Activated CD8-positive, alpha-beta memory T cell treated with anti-CD3 and anti-CD28 coated beads for 24 hours (primary cell): ENCODE results near the gene SHROOM4.
A peak's percentile ranks its signal among the peaks of the same experiment; 100 is the strongest.

Source experiments
- DNase-seq: peaks from one replicate; pipeline ENCODE4 v3.0.0-alpha.2; 2020

SHROOM4 gene

DNA sequence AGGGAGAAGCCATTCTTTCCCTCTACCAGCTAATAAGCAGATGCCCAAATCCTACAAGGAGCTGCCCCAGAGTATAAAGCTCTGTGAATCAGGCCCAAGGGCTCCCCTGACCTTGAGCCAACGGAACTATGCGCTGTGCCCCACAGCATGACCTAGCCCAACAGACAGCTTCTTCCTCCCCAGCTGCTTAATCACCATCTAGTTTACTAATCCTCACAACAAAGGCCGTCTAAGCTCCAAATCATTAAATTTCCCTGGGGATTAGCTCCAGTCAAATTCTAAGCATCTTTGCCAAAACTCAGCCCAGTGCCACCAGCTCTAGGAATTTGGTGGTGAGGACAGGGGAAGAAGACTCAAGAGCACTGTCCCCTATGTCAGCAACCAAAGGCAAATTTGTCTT lies 113.1 kb downstream of the SHROOM4 start:
- no peak for DNase-seq

DNA sequence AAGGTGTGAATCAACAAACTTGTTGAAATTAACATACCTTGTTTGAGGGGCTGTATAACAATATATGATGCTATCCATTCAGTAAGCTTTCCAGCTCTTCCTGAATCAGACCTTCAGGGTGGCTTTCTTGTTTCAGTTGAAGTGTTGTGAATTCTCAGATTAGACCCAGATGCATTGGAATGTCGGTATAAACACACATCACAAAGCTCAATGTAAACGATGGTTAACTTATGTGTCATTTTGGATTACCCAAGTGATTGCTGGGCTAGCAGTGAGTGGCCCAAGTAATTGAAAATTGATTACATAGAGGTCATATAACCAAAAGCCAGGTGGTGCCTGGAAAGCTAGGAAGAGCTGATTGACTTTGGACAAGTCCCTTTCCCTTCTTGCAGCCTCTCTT lies 115.0 kb downstream of the SHROOM4 start:
- DNase-seq = no peak

DNA sequence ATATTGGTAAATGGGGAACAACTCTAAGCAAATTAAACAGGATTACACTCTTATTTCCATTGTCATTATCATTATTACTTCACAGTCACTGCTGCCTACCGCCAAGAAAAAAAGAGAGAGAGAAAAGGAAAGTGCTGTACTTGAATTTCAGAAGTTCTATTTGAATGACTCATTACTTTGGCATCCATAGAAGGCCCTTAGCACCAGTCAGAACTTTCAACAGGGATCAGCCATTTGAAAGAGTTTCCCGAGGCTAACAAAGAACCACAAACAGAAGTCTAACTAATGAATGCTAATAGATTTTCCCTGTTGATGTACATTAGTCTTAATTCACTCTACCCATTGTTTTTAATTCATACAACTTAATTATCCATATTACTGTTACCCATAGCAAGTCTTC lies 116.3 kb downstream of the SHROOM4 start:
- DNase-seq = no peak

DNA sequence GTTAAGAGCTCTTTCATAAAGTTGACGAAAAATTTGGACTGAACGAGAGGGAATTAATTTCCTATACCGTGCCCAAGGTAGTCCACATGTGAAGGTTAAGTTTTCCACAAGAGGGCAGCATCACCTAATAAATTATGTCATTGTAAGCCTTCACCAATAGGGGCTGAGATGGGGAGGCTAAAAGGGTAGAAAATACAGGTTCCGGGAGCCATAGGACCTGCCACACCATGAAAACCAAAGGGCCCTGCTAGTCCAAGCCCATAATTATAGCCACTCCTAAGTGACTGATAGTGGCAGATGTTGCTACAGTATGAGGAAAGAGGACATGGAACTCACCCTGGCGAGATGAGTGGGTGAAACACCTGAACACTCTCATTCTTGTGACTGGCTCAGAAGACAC lies 122.2 kb downstream of the SHROOM4 start:
- DNase-seq = peak; percentile 55

DNA sequence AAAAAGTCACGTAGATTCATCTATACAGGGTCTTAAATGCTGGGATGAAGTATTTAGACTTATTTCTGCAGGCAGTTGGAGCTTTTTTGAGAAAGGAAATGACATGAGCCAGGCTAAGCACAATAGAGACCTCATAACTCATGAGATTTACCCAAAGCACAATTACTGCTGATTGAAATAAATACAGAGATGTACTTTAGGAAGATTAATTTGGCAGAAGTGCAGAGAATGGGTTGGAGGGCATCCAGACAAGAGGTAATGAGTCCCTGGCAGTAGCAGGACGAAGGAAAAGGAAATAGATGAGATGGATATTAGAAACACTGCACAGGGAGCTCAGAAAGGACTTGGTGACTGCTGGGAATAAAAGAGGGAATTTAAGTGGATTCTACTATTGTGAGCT lies 129.1 kb downstream of the SHROOM4 start:
- DNase-seq = no peak

DNA sequence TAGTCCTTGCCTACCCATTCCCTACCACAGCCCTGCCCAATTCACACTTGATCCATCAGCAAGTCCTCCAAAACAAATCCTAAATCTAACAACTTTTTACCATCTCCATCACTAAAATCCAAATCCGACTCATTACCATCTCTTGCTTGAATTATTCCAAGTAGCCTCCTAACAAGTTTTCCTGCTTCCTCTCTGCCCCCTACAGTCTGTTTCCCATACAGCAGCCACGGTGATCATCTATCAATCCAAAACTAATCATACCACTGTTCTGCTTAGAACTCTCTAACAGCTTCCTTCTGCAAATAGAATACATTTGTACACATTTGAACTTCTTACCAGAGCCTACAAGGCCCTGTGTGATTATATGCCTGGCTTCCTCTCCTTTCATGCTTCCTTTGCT lies 133.0 kb downstream of the SHROOM4 start:
- DNase-seq = no peak

DNA sequence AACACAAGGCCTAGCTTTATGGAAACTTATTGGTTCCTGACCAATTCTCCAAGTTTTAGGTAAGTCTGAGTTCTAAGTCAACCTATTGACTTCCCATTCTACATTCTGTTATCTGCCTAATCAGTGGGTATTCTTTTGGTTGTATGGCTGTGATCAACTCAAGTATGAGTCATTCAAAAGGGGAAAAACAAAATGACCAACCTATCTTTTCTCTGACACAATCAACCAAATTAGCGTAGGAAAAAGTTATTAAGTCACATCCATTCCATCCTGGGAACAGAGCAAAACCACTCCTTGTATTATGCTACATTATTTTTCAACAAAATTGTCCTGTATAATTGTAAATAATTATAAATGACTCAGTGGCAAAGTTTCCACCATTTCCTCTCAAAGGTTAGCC lies 136.2 kb downstream of the SHROOM4 start:
- no peak for DNase-seq

DNA sequence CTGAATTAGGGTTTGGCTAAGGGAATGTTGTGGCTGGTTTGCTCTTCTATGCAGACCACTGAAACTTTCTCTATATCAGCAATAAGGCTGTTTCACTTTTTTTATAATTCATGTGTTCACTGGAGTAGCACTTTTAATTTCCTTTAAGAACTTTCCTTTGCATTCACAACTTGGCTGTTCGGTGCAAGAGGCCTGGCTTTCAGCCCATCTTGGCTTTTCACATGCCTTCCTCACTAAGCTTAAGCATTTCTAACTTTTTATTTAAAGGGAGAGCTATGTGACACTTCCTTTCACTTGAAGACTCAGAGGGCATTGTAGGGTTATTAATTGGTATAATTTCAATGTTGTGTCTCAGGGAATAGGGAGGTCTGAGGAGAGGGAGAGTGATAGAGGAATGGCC lies 142.3 kb downstream of the SHROOM4 start:
- DNase-seq = no peak

DNA sequence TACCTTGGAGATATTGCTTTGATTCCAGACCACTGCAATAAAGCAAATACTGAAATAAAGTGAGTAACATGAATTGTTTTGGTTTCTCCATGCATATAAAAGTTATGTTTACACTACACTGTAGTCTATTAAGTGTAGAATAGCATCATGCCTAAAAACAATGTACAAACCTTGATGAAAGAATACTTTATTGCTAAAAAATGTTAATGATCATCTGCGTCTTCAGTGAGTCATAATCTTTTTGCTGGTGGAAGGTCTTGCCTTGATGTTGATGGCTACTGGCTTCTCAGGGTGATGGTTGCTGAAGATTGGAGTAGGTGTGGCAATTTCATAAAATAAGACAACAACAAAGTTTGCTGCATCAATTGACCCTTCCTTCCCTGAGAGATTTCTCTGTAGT lies 145.1 kb downstream of the SHROOM4 start:
- DNase-seq = no peak

DNA sequence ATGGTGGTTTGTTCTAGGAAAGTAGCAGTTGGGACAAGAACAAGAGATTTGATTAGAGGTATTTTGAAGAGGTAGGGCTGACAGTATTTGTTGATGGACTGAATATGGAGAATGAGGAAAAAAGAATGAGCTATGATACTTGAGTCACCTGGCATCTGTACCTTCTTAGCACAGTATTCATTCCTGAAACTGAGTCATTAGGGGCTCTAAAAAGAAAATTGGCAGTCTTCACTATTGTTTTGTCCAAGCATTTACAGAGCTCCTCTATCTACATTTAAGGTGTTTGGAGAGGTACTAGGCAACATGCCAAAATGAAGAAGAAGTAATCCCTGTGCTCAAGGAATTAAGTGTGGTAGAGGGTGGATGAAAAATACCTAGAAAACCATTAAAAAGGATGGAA lies 165.8 kb downstream of the SHROOM4 start:
- no peak for DNase-seq

DNA sequence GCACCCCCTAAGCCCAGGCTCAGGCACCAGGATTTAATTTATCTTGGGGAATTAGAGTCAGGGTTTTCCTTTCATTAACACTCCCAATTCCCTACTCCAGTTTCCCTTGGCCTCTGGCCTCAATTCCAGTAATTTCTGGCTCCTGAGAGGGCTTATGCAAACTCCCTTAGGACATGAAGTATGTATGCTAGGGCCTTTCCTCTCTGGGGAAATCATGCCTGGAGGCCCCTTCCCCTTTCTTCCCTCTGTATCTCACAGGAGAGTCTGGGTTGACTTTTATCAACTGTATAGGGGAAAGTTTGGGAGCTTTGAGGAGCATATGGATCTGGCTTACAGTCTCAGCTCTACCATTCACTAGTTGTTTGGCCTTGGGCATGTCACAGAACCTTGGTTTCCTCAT lies 169.5 kb downstream of the SHROOM4 start:
- DNase-seq = no peak

DNA sequence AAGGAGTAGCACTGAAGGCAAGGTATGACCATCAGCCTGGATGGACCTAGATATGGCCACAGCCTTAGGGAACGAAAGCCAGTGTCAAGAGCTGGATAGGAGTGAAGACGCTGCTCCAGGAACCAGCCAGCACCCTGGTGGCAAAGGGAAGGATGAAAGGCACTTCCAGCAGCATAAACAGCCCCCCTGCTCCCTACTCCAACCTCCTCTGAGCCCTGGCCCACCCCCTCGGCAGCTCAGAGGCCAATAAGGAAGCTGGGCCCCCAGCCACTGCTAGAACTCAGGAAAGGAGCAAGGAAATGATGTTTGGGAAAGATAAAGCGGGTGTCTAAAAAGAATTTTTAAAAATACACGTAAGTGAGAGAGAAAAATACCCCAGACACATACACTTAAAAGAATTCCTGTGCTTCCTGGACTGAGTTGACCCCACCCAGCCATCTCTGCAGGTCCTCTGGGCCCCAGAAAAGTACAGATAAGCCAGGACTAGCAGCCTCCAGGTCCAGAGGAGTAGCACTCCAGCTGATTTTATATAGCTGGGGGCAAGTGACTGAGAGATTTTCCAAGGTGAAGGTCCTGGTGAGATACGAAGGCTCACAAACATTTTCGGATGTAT lies 170.4 kb downstream of the SHROOM4 start:
- DNase-seq = no peak

DNA sequence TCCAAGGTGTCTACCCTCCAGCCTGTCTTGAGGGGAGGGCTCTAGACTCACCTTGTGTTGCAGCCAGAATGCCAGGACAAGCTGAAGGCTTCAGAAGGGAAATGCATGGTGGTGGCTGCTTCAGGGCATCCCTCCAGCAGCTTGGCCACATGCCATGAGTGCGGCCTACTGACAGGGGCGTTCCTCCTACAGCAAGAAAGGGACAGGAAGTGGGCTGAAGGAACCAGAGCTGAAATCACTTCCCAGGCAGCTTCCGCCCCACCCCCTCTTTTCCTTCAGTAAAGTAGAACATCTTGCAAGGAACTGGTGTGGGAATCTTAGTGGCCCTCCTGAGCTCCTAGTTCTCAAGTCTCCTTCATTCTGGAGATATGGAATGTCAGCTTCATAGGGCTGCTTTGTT lies 175.9 kb downstream of the SHROOM4 start:
- DNase-seq = no peak

DNA sequence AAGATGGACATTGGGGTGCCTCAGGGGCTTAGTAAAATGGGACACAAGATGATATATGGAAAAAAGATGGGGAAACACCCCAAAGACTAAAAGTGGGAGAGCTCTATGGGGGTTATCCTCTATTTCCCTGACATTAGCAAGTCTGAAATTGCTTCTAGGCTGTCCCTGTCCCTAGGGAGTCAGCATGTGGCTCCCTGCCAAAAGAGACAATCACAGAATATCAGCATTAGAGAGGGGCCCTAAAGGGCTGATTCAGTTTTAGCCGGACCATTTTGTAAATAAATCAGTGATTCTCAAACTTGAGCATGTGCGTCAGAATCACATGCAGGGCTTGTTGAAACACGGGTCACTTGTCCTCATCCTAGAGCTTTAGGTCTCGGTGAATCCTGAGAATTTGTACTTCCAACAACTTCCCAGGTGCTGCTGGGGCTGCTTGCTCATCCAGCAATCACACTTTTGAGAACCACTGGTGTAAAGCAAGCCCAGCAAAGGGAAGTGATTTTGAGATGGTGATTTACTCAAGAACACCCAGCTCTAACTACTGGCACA lies 178.1 kb downstream of the SHROOM4 start:
- no peak for DNase-seq

DNA sequence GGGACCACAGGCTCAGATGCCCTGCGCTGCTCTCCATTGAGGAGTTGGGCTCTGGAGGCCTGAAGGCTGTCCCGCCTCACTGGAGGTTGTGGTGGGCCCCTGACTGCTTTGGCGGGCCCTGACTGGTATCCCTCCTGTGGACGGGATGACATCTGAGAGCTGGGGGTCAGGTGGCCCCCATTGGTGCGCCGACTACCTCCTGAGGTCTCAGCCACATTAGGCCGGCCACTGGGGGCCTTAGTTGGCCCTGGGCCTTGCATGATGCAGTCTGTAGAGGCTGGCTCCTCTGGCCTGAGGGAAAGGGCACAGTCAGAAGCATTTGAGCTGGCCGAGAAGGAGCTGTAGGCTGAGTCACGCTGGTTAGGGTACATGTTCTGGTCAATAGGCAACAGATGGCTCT lies 178.8 kb downstream of the SHROOM4 start:
- DNase-seq = no peak

DNA sequence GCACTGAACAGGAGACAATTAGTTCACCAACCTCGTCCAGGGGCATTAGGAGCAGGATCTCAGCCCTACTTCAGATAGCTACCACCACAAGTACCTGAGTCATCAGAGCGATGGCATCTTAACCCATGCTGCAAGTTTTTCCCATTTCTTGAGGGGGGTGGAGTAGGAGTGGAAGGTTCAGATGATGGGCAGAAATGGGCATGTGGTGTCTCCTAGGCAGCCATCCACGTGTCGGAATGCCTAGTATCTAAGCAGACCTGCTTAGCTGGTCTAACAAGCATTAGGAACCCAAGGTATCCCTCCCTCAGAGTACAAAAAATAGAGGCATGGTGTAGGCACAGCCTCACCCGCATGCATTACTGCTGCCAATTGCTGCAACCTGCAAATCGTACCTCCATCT lies 184.2 kb downstream of the SHROOM4 start:
- no peak for DNase-seq

DNA sequence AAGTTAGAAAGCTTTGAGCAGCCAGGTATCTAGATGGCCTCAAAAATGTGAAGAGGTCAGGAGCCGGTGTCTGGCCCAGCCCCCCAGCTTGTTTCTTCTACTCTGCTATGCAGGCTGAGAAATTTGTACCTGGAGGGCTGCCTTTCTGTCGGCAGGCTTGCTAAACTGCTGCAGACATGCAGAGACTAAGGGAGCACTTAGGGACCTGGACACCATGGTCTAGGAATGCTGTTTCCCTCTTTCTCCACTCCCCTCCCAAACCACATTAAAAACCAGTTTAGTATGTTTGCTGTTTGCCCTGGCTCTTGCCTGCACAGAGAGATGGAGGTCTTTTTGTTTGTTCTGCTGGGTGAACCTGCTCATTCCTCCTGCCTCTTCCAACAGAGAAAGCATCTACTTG lies 186.3 kb downstream of the SHROOM4 start:
- DNase-seq = no peak

DNA sequence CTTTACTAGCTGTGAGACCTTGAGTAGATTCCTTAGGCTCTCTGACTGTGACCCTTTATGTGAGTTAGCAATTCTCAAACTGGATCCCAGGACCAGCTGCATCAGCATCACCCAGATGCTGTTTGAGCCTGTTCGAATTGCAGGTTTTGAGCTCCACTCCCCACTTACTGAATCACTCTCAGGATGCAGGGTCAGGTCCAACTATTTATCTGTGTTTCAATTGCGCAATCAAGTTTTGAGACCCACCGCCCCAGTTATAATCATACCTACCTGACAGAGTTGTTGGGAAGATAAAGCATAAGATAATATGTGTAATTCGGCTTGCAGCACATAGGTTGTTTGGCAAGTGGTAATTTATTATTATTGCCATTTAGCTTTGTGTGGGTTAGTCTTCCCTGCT lies 187.6 kb downstream of the SHROOM4 start:
- DNase-seq = no peak

DNA sequence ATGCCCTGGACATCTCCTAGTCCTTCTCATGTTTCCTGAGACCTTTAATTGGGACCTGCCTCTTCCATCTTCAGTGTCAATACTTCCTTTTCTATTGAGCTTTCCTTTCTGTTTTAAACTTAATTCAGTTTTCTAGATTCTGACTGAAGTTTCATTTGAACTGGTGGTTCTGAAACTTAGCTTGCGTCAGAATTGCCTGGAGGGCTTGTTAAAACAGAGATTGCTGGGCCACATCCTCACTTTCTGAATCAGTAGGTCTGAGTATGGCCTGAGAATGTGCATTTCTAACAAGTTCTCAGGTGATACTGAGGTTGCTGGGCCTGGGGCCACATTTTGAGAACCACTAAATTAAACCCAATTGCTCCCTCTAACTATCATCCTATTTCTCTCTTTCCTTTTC lies 191.2 kb downstream of the SHROOM4 start:
- no peak for DNase-seq

DNA sequence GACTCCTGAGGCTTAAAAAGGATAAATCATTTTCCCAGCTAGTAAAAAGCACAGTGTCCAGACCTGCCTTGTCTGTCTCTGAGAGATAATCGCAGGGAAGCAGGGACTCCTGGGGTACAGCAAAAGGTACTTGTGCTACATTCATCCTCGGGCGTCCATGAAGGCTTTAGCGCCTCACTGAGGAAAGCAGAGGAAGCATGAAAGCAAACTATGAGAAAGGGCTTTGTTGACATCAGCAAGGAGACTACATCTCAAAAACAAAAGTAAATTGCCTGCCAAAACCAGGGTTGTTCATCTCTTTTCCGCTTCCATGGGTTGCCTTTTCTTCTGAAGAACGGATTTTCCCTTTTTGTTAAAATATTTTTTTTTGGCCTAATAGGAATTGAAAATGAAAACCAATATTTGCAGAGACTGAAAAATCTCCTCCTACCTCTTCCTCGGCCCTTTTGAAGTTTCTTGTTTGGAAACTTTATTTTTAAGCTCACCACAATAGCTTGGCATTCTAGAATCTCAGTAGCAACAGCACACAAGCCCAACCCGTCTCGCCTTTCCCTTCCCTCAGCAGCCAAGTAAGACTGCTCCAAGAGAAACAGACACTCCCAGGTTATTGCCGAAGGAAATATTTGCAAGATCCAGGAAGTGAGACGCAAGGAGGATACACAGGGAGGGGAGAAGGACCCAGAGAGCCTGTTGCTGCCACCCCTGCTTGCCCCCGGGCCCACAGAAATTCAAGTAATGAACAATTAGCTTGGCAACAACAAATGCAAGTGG lies 195.0 kb downstream of the SHROOM4 start:
- no peak for DNase-seq

DNA sequence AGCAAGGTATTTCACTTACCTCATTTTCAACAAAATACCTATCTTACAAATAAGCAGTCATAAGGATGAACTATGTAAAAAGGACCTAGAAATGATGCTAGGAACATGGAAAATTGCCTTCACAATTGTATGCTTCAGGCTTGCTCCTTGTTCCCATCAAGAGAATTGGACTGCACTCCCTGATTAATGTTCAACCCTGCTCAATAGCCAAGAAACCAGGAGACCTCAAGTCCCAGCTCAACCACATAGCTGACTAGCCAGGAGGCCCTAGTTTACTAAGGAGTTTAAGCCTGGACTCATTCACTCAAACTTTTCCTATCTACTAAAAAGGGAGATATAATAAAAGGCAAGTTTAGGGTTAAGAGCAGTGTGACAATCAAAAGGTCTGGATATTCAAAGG lies 196.8 kb downstream of the SHROOM4 start:
- DNase-seq = no peak

DNA sequence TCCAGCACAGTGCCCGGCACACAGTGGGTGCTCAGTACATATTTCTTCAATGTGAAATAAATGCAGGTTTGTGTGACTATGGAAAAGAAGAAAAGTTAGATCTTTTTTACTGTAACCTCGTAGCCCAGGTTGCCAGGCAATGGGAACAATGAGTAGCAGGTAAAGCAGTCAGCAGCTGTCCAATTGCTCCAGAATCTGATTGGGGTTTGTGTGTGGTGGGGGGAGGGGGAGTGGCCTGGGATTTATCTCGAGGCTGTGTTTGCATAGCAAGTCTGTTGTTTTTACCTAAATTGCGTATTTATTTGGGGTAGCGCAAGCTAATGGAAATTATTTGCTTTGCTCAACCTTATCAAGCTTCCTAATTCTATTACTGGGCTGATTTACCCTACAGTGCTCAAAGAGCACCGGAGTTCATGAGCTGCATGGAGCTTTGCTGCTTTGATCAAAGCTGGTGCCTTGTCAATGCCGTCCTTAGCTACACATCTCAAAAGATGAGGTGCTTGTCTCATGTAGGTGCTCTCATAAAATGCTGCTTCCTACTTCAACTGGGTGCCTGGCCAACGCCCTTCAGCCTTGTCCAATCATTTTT lies 198.3 kb downstream of the SHROOM4 start:
- no peak for DNase-seq

DNA sequence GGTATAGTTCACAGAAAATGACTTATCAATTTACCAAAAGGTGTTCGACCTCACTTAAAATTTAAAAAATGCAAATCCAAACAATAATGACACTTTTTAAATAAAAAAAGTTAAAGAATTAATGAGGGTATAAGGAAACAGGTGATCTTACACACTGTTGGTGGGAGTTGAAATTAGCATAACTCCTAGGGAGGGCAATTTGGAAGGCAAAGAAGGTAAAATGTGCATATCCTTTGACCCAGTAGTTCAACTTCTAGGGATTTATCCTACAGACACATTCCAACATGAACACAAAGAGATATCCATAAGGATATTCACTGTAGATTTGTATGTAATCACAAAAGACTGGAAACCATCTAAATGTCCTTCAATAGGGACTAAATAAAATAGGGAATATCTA lies 199.5 kb downstream of the SHROOM4 start:
- no peak for DNase-seq

DNA sequence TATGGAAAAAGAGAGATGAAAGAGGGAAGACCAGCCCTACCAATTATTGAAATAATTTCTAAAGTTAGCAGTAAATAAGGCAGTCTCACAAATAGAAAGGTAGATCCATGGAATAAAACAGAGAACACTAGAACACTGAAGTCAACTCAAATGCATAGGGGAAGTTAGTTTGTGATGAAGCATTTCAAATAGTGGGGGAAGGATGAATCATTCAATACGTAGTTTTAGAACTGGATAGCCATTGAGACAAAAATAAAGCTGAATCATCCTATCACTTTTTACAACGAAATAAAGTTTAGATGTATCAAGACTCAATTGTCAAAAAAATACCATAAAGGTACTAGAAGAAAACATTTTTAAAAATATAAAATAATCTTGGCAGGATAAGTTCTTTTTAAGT lies 200.1 kb downstream of the SHROOM4 start:
- no peak for DNase-seq
